K562 (cell line): ENCODE measurements around the gene MYO16. TPM values are rescaled to one million over a fixed set of nuclear protein-coding genes. Genes with fewer than 3 reads are reported as not detected.

Experiments used
- CLOCK ChIP-seq: fragments of 250-450 bp; sonication (Bioruptor Pico); IDR thresholded peaks from 2 replicates; pipeline ENCODE4 v1.4.0; 2020; ENCODE audit warnings: mild to moderate bottlenecking, moderate library complexity, borderline replicate concordance
- HDAC2 ChIP-seq: fragments of 450-650 bp; IDR thresholded peaks from 2 replicates; pipeline ENCODE4 v1.6.1; 2016; ENCODE audit warnings: mild to moderate bottlenecking
- KHSRP ChIP-seq: fragments of 450-650 bp; IDR thresholded peaks from 2 replicates; pipeline ENCODE4 v1.6.1; 2017
- MITF ChIP-seq: IDR thresholded peaks from 2 replicates; pipeline ENCODE4 v1.6.1; 2014; ENCODE audit warnings: antibody characterized with exemption
- MYC ChIP-seq, 2 experiments: fragments of 250-450 bp in 1 of 2; sonication (Bioruptor Pico) in 1 of 2; IDR thresholded peaks; 2 replicates each; pipeline versions ENCODE4 v1.5.1 to v1.6.1; 2012 to 2021; ENCODE audit warnings: low read depth in 2 of 2, borderline replicate concordance in 1 of 2, improper control_type of control experiment in 1 of 2, low read length in 1 of 2, mild to moderate bottlenecking in 1 of 2, moderate library complexity in 1 of 2
- NR3C1 ChIP-seq: sonication (generic); formaldehyde crosslinking; IDR thresholded peaks from 2 replicates; pipeline ENCODE4 v1.8.1; 2022; ENCODE audit warnings: missing genetic modification reagents
- SNRNP70 ChIP-seq: fragments of 200-400 bp; formaldehyde crosslinking; optimal IDR thresholded peaks from 2 replicates; pipeline ENCODE3; 2017; ENCODE audit warnings: low read depth, low read length
- ZNF121 ChIP-seq: sonication (generic); formaldehyde crosslinking; conservative IDR thresholded peaks from 2 replicates; pipeline ENCODE4 v1.8.0; 2022; ENCODE audit warnings: missing genetic modification reagents
- ZNF586 ChIP-seq: fragments of 450-650 bp; formaldehyde crosslinking; conservative IDR thresholded peaks from 2 replicates; pipeline ENCODE4 v1.4.0; 2020; ENCODE audit warnings: mild to moderate bottlenecking, moderate library complexity
- polyA plus RNA-seq, 8 experiments: library from polyadenylated mRNA; depleted of rRNA in 4 of 8; stranded (reverse) in 5 of 8; unstranded in 3 of 8; fragments of >200 nt; fragmentation: Nextera tagmentation in 2 of 8; fragmentation: Illumina TruSeq in 1 of 8; extraction: Ambion mirVana in 2 of 8; extraction: Trizol in 1 of 8; gene quantifications; 2 replicates each; pipeline versions ENCODE4 v1.2.1 to v1.2.3, GENCODE V29; 2011 to 2014; ENCODE audit warnings: inconsistent platforms in 1 of 8, missing spikeins in 1 of 8
- total RNA-seq, 7 experiments: library from RNA; depleted of rRNA in 6 of 7; stranded (reverse); fragments of >200 nt in 6 of 7; fragmentation: Illumina TruSeq in 2 of 7; extraction: Trizol in 2 of 7; gene quantifications; 2 replicates each; pipeline versions ENCODE4 v1.2.1 to v1.2.3, GENCODE V29; 2011 to 2021; ENCODE audit warnings: low replicate concordance in 1 of 7
- TF ChIP-seq, protein P1 (sequence below): fragments of 450-650 bp; formaldehyde crosslinking; IDR thresholded peaks from 2 replicates; pipeline ENCODE4 v1.4.0; 2020; ENCODE audit warnings: mild to moderate bottlenecking, moderate library complexity
- TF ChIP-seq, protein P2 (sequence below): fragments of 250-450 bp; sonication (Bioruptor Pico); IDR thresholded peaks from 2 replicates; pipeline ENCODE4 v1.5.0; 2021; ENCODE audit warnings: mild to moderate bottlenecking, borderline replicate concordance
- TF ChIP-seq, protein P3 (sequence below): sonication (generic); formaldehyde crosslinking; IDR thresholded peaks from 2 replicates; pipeline ENCODE4 v1.8.0; 2023; ENCODE audit warnings: missing genetic modification reagents, mild to moderate bottlenecking, borderline replicate concordance

Gene MYO16
- total and polyA plus RNA-seq, 9 of the 15 experiments (the other 6 are each of a cell fraction or from before 2014, with no cell fraction given), result 4.3 to 45.7 (median 12.1) TPM

- TF ChIP-seq, protein P1, sequence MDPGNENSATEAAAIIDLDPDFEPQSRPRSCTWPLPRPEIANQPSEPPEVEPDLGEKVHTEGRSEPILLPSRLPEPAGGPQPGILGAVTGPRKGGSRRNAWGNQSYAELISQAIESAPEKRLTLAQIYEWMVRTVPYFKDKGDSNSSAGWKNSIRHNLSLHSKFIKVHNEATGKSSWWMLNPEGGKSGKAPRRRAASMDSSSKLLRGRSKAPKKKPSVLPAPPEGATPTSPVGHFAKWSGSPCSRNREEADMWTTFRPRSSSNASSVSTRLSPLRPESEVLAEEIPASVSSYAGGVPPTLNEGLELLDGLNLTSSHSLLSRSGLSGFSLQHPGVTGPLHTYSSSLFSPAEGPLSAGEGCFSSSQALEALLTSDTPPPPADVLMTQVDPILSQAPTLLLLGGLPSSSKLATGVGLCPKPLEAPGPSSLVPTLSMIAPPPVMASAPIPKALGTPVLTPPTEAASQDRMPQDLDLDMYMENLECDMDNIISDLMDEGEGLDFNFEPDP (CRISPR knock-in tag), result no peak
- no peak for TF ChIP-seq ZNF121
- no peak for TF ChIP-seq ZNF586 (CRISPR knock-in tag)
- TF ChIP-seq SNRNP70, result no peak
- TF ChIP-seq MITF, result no peak
- peak; percentile 79 for TF ChIP-seq HDAC2
- peak; percentile 49; the same call in 1 of the 2 replicates for TF ChIP-seq KHSRP
- no peak for TF ChIP-seq MYC (IDR thresholded peaks at IDR 0.05; ENCODE audit: low read depth, low read length)
- TF ChIP-seq MYC (CRISPR knock-in tag; IDR thresholded peaks at IDR 0.05; ENCODE audit: borderline replicate concordance, low read depth), result no peak
- TF ChIP-seq, protein P2, sequence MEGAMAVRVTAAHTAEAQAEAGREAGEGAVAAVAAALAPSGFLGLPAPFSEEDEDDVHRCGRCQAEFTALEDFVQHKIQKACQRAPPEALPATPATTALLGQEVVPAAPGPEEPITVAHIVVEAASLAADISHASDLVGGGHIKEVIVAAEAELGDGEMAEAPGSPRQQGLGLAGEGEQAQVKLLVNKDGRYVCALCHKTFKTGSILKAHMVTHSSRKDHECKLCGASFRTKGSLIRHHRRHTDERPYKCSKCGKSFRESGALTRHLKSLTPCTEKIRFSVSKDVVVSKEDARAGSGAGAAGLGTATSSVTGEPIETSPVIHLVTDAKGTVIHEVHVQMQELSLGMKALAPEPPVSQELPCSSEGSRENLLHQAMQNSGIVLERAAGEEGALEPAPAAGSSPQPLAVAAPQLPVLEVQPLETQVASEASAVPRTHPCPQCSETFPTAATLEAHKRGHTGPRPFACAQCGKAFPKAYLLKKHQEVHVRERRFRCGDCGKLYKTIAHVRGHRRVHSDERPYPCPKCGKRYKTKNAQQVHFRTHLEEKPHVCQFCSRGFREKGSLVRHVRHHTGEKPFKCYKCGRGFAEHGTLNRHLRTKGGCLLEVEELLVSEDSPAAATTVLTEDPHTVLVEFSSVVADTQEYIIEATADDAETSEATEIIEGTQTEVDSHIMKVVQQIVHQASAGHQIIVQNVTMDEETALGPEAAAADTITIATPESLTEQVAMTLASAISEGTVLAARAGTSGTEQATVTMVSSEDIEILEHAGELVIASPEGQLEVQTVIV (CRISPR knock-in tag), result no peak
- TF ChIP-seq, protein P3, sequence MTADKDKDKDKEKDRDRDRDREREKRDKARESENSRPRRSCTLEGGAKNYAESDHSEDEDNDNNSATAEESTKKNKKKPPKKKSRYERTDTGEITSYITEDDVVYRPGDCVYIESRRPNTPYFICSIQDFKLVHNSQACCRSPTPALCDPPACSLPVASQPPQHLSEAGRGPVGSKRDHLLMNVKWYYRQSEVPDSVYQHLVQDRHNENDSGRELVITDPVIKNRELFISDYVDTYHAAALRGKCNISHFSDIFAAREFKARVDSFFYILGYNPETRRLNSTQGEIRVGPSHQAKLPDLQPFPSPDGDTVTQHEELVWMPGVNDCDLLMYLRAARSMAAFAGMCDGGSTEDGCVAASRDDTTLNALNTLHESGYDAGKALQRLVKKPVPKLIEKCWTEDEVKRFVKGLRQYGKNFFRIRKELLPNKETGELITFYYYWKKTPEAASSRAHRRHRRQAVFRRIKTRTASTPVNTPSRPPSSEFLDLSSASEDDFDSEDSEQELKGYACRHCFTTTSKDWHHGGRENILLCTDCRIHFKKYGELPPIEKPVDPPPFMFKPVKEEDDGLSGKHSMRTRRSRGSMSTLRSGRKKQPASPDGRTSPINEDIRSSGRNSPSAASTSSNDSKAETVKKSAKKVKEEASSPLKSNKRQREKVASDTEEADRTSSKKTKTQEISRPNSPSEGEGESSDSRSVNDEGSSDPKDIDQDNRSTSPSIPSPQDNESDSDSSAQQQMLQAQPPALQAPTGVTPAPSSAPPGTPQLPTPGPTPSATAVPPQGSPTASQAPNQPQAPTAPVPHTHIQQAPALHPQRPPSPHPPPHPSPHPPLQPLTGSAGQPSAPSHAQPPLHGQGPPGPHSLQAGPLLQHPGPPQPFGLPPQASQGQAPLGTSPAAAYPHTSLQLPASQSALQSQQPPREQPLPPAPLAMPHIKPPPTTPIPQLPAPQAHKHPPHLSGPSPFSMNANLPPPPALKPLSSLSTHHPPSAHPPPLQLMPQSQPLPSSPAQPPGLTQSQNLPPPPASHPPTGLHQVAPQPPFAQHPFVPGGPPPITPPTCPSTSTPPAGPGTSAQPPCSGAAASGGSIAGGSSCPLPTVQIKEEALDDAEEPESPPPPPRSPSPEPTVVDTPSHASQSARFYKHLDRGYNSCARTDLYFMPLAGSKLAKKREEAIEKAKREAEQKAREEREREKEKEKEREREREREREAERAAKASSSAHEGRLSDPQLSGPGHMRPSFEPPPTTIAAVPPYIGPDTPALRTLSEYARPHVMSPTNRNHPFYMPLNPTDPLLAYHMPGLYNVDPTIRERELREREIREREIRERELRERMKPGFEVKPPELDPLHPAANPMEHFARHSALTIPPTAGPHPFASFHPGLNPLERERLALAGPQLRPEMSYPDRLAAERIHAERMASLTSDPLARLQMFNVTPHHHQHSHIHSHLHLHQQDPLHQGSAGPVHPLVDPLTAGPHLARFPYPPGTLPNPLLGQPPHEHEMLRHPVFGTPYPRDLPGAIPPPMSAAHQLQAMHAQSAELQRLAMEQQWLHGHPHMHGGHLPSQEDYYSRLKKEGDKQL (CRISPR knock-in tag), result no peak
- TF ChIP-seq CLOCK (CRISPR knock-in tag), result no peak
- TF ChIP-seq NR3C1 (CRISPR knock-in tag), result no peak
Measured at GRCh38 chr13:108769213-108770070, 140.0 kb downstream of the MYO16 start (continued).
